Measurements from ENCODE around the gene ATXN1.

ATXN1 gene

GRCh38 chr6:16728513-16729182, 32.6 kb downstream of the ATXN1 start:
- TF ChIP-seq CTCF (conservative IDR thresholded peaks at IDR 0.05; ENCODE audit: low read depth, low read length), result no peak
- DNase-seq (ENCODE audit: low read depth), result no peak
- H3K4me3 ChIP-seq (ENCODE audit: low read length), result no peak overlapping the region

GRCh38 chr6:16727996-16728395, 33.3 kb downstream of the ATXN1 start:
- no peak for DNase-seq (ENCODE audit: low read depth)
- TF ChIP-seq CTCF (conservative IDR thresholded peaks at IDR 0.05; ENCODE audit: low read depth, low read length), result no peak
- H3K4me3 ChIP-seq (ENCODE audit: low read length), result no peak overlapping the region

GRCh38 chr6:16725145-16725864, 36.0 kb downstream of the ATXN1 start:
- no peak for TF ChIP-seq CTCF (conservative IDR thresholded peaks at IDR 0.05; ENCODE audit: low read depth, low read length)
- no peak overlapping the region for H3K4me3 ChIP-seq (ENCODE audit: low read length)
- DNase-seq (ENCODE audit: low read depth), result peak; percentile 78

GRCh38 chr6:16723826-16724225, 37.4 kb downstream of the ATXN1 start:
- H3K4me3 ChIP-seq (ENCODE audit: low read length), result no peak overlapping the region
- peak; percentile 99 for DNase-seq (ENCODE audit: low read depth)
- no peak for TF ChIP-seq CTCF (conservative IDR thresholded peaks at IDR 0.05; ENCODE audit: low read depth, low read length)

GRCh38 chr6:16723402-16723801, 37.9 kb downstream of the ATXN1 start:
- TF ChIP-seq CTCF (conservative IDR thresholded peaks at IDR 0.05; ENCODE audit: low read depth, low read length), result no peak
- H3K4me3 ChIP-seq (ENCODE audit: low read length), result no peak overlapping the region
- no peak for DNase-seq (ENCODE audit: low read depth)

GRCh38 chr6:16722630-16723029, 38.6 kb downstream of the ATXN1 start:
- H3K4me3 ChIP-seq (ENCODE audit: low read length), result no peak overlapping the region
- no peak for TF ChIP-seq CTCF (conservative IDR thresholded peaks at IDR 0.05; ENCODE audit: low read depth, low read length)
- peak; percentile 77 for DNase-seq (ENCODE audit: low read depth)

GRCh38 chr6:16721977-16722376, 39.3 kb downstream of the ATXN1 start:
- DNase-seq (ENCODE audit: low read depth), result no peak
- TF ChIP-seq CTCF (conservative IDR thresholded peaks at IDR 0.05; ENCODE audit: low read depth, low read length), result no peak

More at GRCh38 chr6:16721977-16722376, 39.3 kb downstream of the ATXN1 start:
- no peak overlapping the region for H3K4me3 ChIP-seq (ENCODE audit: low read length)
